Dermis lymphatic vessel endothelial cell (primary cell): ENCODE measurements around the gene ITGB3BP. TPM values are rescaled to one million over a fixed set of nuclear protein-coding genes. Genes with fewer than 3 reads are reported as not detected.

Source experiments
- total RNA-seq: library from RNA; depleted of rRNA; stranded (reverse); fragments of >200 nt; gene quantifications from 2 replicates; pipeline ENCODE4 v1.2.1, GENCODE V29; 2014

ITGB3BP gene
- 12.7 and 16.1 TPM in 2 replicates for total RNA-seq

GRCh38 chr1:63522891-63523728, at the start of gene ITGB3BP, which contains the start of gene EFCAB7:
Gene ITGB3BP (minus strand): TSS chr1:63523225. CDS start chr1:63523133, 92 bp downstream.
Gene EFCAB7 (plus strand): TSS chr1:63523525. CDS start chr1:63525573, 2,048 bp downstream.

Other genes starting within 250 kb of the ITGB3BP start
- gene FOXD3, start 200.7 kb downstream of the ITGB3BP start, total RNA-seq, result not detected in 2 replicates
- 9.0 and 31.5 TPM in 2 replicates for gene ALG6, start 155.6 kb downstream of the ITGB3BP start, total RNA-seq
- 4.0 and 6.4 TPM in 2 replicates for gene EFCAB7, start 300 bp upstream of the ITGB3BP start, total RNA-seq
- gene PGM1, start 70.2 kb upstream of the ITGB3BP start, total RNA-seq, result 59.0 and 83.6 TPM in 2 replicates